ENCODE results near the gene MGMT. TPM values are rescaled to one million over a fixed set of nuclear protein-coding genes. Genes with fewer than 3 reads are reported as not detected.

MGMT gene
- polyA plus RNA-seq, 1 of the 3 experiments (the other 2 are of a cell fraction) = 10.8 TPM

DNA sequence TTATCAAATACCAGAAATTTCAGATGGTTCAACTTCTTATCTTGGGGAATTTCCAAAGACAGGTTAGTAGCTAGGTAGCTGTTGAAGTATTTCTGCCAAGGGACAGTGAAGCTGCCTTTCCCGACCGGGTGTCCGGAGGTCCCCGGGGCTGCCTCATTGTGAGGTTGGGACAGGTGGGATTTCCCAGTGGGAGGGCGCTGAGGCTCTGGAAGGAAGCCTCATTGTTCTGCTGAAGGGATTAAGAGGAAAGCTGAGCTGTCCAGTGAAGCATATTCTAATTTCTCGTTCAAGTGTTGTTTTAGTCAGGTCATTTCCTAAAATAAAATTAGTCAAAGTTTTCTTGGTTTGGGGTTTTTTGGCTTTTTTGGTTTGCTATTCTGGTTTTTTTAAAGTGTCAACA, 244.2 kb downstream of the MGMT start:
- Histone ChIP-seq H3K4me1 (ENCODE audit: control insufficient read depth in 1 of 2, insufficient read depth in 2 of 2, low read depth in 1 of 2, low read length in 1 of 2) (peaks cover 0 to 10% of the 10 kb centered on the region in 2 experiments; a peak in 1 of 4 replicates), H3K79me2 (ENCODE audit: insufficient read depth) (no peaks in the 10 kb centered on the region), H3K27me3 (ENCODE audit: insufficient read depth) (no peaks in the 10 kb centered on the region), H3F3A (replicated peaks; ENCODE audit: insufficient read depth) (no peaks in the 10 kb centered on the region), H3K9me3 (no peaks in the 10 kb centered on the region), H3K9me2 (no peaks in the 10 kb centered on the region), H4K20me1 (ENCODE audit: insufficient read depth) (no peaks in the 10 kb centered on the region), H3K4me2 (no peak overlapping the region), H2AFZ (ENCODE audit: low read depth) (no peak overlapping the region), H3K9ac (no peak overlapping the region), H3K36me3 (replicated peaks in 1 of 2; ENCODE audit: control insufficient read depth in 1 of 2, insufficient read depth in 2 of 2, low read length in 1 of 2) (no peaks in the 10 kb centered on the region), H3K27ac (ENCODE audit: low read depth in 2 of 2, low read length in 1 of 2) (no peak overlapping the region), H3K4me3 (ENCODE audit: low read depth in 2 of 2, low read length in 1 of 2) (no peak overlapping the region)
- POLR2A ChIA-PET = no interaction called here
- WGBS (ENCODE audit: low lambda C conversion rate) = 70% methylated on average over 6 of the region's 6 CpGs
- TF ChIP-seq, protein P1, sequence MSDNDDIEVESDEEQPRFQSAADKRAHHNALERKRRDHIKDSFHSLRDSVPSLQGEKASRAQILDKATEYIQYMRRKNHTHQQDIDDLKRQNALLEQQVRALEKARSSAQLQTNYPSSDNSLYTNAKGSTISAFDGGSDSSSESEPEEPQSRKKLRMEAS (IDR thresholded peaks at IDR 0.05; ENCODE audit: low read depth) = no peak
- TF ChIP-seq CHD2 (IDR thresholded peaks at IDR 0.05; ENCODE audit: low read length, partially characterized antibody) = no peak
- no peak for TF ChIP-seq FOXM1 (IDR thresholded peaks at IDR 0.05; ENCODE audit: low read depth)
- TF ChIP-seq, protein P2, sequence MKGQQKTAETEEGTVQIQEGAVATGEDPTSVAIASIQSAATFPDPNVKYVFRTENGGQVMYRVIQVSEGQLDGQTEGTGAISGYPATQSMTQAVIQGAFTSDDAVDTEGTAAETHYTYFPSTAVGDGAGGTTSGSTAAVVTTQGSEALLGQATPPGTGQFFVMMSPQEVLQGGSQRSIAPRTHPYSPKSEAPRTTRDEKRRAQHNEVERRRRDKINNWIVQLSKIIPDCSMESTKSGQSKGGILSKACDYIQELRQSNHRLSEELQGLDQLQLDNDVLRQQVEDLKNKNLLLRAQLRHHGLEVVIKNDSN (IDR thresholded peaks at IDR 0.05; ENCODE audit: borderline replicate concordance, low read depth) = no peak
- TF ChIP-seq TEAD4 (IDR thresholded peaks at IDR 0.05; ENCODE audit: borderline replicate concordance, insufficient read depth) = no peak
- no peak for TF ChIP-seq GABPA (IDR thresholded peaks at IDR 0.05; ENCODE audit: low read depth)
- TF ChIP-seq, protein P3, sequence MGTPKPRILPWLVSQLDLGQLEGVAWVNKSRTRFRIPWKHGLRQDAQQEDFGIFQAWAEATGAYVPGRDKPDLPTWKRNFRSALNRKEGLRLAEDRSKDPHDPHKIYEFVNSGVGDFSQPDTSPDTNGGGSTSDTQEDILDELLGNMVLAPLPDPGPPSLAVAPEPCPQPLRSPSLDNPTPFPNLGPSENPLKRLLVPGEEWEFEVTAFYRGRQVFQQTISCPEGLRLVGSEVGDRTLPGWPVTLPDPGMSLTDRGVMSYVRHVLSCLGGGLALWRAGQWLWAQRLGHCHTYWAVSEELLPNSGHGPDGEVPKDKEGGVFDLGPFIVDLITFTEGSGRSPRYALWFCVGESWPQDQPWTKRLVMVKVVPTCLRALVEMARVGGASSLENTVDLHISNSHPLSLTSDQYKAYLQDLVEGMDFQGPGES (IDR thresholded peaks at IDR 0.05; ENCODE audit: low read depth, low read length) = no peak
- TF ChIP-seq RCOR1 (IDR thresholded peaks at IDR 0.05; ENCODE audit: low read length) = no peak
- no peak for TF ChIP-seq EZH2phosphoT487 (IDR thresholded peaks at IDR 0.05; ENCODE audit: borderline replicate concordance, low read depth)
- no peak for TF ChIP-seq FOXJ3 (CRISPR knock-in tag; IDR thresholded peaks at IDR 0.05)
- no peak for TF ChIP-seq TAF1 (IDR thresholded peaks at IDR 0.05; ENCODE audit: borderline replicate concordance, low read depth, low read length)
- TF ChIP-seq JUND (IDR thresholded peaks at IDR 0.05) = no peak
- no peak for TF ChIP-seq RXRA (IDR thresholded peaks at IDR 0.05; ENCODE audit: borderline replicate concordance, low read depth)
- TF ChIP-seq, protein P4, sequence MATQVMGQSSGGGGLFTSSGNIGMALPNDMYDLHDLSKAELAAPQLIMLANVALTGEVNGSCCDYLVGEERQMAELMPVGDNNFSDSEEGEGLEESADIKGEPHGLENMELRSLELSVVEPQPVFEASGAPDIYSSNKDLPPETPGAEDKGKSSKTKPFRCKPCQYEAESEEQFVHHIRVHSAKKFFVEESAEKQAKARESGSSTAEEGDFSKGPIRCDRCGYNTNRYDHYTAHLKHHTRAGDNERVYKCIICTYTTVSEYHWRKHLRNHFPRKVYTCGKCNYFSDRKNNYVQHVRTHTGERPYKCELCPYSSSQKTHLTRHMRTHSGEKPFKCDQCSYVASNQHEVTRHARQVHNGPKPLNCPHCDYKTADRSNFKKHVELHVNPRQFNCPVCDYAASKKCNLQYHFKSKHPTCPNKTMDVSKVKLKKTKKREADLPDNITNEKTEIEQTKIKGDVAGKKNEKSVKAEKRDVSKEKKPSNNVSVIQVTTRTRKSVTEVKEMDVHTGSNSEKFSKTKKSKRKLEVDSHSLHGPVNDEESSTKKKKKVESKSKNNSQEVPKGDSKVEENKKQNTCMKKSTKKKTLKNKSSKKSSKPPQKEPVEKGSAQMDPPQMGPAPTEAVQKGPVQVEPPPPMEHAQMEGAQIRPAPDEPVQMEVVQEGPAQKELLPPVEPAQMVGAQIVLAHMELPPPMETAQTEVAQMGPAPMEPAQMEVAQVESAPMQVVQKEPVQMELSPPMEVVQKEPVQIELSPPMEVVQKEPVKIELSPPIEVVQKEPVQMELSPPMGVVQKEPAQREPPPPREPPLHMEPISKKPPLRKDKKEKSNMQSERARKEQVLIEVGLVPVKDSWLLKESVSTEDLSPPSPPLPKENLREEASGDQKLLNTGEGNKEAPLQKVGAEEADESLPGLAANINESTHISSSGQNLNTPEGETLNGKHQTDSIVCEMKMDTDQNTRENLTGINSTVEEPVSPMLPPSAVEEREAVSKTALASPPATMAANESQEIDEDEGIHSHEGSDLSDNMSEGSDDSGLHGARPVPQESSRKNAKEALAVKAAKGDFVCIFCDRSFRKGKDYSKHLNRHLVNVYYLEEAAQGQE (IDR thresholded peaks at IDR 0.05; ENCODE audit: low read depth, low read length) = no peak
- TF ChIP-seq, protein P5, sequence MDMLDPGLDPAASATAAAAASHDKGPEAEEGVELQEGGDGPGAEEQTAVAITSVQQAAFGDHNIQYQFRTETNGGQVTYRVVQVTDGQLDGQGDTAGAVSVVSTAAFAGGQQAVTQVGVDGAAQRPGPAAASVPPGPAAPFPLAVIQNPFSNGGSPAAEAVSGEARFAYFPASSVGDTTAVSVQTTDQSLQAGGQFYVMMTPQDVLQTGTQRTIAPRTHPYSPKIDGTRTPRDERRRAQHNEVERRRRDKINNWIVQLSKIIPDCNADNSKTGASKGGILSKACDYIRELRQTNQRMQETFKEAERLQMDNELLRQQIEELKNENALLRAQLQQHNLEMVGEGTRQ (IDR thresholded peaks at IDR 0.05; ENCODE audit: borderline replicate concordance, low read depth, low read length) = no peak
- TF ChIP-seq RFX5 (IDR thresholded peaks at IDR 0.05; ENCODE audit: low read length) = no peak
- DNase-seq = no peak
- CTCF ChIA-PET = no interaction called here

Measured in SK-N-SH (cell line).